ENCODE measurements around the gene ADGRG2.

DNA sequence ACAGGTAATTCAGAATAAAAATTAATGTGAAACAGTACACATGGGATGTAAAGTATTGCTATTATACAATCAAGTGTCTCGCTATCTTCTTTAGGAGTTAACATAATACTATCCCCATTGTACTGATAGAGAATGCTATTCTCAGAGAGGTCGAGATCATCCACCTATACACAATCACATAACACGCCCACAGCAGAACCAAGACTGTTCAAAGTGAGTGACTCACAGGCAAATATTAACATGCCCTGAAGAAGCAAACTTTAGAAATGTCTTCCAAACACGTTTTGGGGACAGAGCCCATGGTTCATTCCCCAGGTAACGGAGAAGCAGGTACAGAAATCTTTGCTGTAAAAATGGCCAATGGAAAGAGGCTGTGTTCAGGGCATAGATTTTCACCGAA is 88.2 kb downstream of the ADGRG2 start:
- TF ChIP-seq, protein P1, sequence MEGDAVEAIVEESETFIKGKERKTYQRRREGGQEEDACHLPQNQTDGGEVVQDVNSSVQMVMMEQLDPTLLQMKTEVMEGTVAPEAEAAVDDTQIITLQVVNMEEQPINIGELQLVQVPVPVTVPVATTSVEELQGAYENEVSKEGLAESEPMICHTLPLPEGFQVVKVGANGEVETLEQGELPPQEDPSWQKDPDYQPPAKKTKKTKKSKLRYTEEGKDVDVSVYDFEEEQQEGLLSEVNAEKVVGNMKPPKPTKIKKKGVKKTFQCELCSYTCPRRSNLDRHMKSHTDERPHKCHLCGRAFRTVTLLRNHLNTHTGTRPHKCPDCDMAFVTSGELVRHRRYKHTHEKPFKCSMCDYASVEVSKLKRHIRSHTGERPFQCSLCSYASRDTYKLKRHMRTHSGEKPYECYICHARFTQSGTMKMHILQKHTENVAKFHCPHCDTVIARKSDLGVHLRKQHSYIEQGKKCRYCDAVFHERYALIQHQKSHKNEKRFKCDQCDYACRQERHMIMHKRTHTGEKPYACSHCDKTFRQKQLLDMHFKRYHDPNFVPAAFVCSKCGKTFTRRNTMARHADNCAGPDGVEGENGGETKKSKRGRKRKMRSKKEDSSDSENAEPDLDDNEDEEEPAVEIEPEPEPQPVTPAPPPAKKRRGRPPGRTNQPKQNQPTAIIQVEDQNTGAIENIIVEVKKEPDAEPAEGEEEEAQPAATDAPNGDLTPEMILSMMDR (IDR thresholded peaks at IDR 0.05), result no peak
- TF ChIP-seq POLR2A (IDR thresholded peaks at IDR 0.05), result no peak

All from thyroid gland (tissue), 4 donors.